Heart left ventricle (tissue), 13 donors: ENCODE data around the gene SLC44A2.

Source experiments
- CTCF ChIP-seq, 12 donors: fragments of 200-600 bp; sonication (generic) in 4 of 12; IDR thresholded peaks; one replicate each; pipeline versions ENCODE4 v1.5.0 to v1.8.0; 2018 to 2022; ENCODE audit warnings: antibody characterized with exemption in 12 of 12, mild to moderate bottlenecking in 5 of 12
- POLR2A ChIP-seq, 2 donors: fragments of 450-650 bp; IDR thresholded peaks; one replicate each; pipeline ENCODE4 v1.6.1; 2017; ENCODE audit warnings: antibody characterized with exemption in 2 of 2, mild to moderate bottlenecking in 2 of 2, moderate library complexity in 2 of 2
- donor health status: ischemic (EF 13 %, LVEDD 7.1; RV severe dilation, severe dysfunction).
- donor health status: DM: no; HTN: yes; CAD: no.
- donor health status: DM: no; HTN: no; CAD: no.
- donor health status: ischemic (EF 25% LVEDD 6.9; RV normal size, moderate dysfunction).
- donor health status: ischemic (EF 25% LVEDD 5.7; RV mildly dilated, moderate dysfunction).
- donor health status: ischemic (EF 35%, LVEDD 5.7; RV mildly dilated, moderate dysfunction).
- donor health status: nonischemic (EF 11% LVEDD 7.7; RV severe dilation, severe dysfunction).
- donor health status: DM: yes; HTN: yes; CAD: no.
- donor health status: PGD.
- donor health status: ischemic (EF 29% LVEDD 5.4; RV normal size, mild dysfunction).
- donor health status: nonischemic (EF 23%, LVEDD 6.1; RV moderate dilation, normal function).

GRCh38 chr19:10603084-10603872 lies 22.1 kb upstream of the SLC44A2 start:
- TF ChIP-seq CTCF (IDR thresholded peaks at IDR 0.05): peak in 1 of 12 donors; percentile 7
- no peak for TF ChIP-seq POLR2A (IDR thresholded peaks at IDR 0.05)
